ENCODE results near the gene ACSL1. TPM values are rescaled to one million over a fixed set of nuclear protein-coding genes. Genes with fewer than 3 reads are reported as not detected.

Gene ACSL1
- total RNA-seq, 1 donor from 2014 or later, result 18.0 TPM

- Mint-ChIP-seq H3K4me3 (no peak overlapping the region), H3K36me3 (no peaks in the 10 kb centered on the region), H3K9me3 (no peaks in the 10 kb centered on the region), H3K27me3 (ENCODE audit: low read depth) (peaks cover 46% of the 10 kb centered on the region), H3K27ac (no peak overlapping the region), H3K4me1 (peaks cover 15% of the 10 kb centered on the region)
- DNase-seq (ENCODE audit: low spot score in 2 of 2, unreplicated experiment in 2 of 2), result no peak
- TF ChIP-seq, protein P1, sequence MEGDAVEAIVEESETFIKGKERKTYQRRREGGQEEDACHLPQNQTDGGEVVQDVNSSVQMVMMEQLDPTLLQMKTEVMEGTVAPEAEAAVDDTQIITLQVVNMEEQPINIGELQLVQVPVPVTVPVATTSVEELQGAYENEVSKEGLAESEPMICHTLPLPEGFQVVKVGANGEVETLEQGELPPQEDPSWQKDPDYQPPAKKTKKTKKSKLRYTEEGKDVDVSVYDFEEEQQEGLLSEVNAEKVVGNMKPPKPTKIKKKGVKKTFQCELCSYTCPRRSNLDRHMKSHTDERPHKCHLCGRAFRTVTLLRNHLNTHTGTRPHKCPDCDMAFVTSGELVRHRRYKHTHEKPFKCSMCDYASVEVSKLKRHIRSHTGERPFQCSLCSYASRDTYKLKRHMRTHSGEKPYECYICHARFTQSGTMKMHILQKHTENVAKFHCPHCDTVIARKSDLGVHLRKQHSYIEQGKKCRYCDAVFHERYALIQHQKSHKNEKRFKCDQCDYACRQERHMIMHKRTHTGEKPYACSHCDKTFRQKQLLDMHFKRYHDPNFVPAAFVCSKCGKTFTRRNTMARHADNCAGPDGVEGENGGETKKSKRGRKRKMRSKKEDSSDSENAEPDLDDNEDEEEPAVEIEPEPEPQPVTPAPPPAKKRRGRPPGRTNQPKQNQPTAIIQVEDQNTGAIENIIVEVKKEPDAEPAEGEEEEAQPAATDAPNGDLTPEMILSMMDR (IDR thresholded peaks at IDR 0.05; ENCODE audit: unreplicated experiment), result no peak
These were observed 3.4 kb downstream of the ACSL1 start for GRCh38 chr4:184822356-184822755.

GRCh38 chr4:184821242-184821641, 4.5 kb downstream of the ACSL1 start:
- TF ChIP-seq, protein P1 (IDR thresholded peaks at IDR 0.05; ENCODE audit: unreplicated experiment), result no peak
- Mint-ChIP-seq H3K27ac (no peak overlapping the region), H3K9me3 (no peaks in the 10 kb centered on the region), H3K4me1 (peaks cover 11% of the 10 kb centered on the region), H3K36me3 (no peaks in the 10 kb centered on the region), H3K4me3 (no peak overlapping the region), H3K27me3 (ENCODE audit: low read depth) (peaks cover 35% of the 10 kb centered on the region)
- DNase-seq (ENCODE audit: low spot score in 2 of 2, unreplicated experiment in 2 of 2), result no peak

- Mint-ChIP-seq H3K36me3 (no peaks in the 10 kb centered on the region), H3K4me3 (no peak overlapping the region), H3K27me3 (ENCODE audit: low read depth) (peaks cover 31% of the 10 kb centered on the region), H3K27ac (no peak overlapping the region), H3K9me3 (no peaks in the 10 kb centered on the region), H3K4me1 (peaks cover 20% of the 10 kb centered on the region)
- TF ChIP-seq, protein P1 (IDR thresholded peaks at IDR 0.05; ENCODE audit: unreplicated experiment), result no peak
- DNase-seq (ENCODE audit: low spot score in 2 of 2, unreplicated experiment in 2 of 2), result no peak
These were observed 6.0 kb downstream of the ACSL1 start for GRCh38 chr4:184819786-184820185.

- H3K27me3 Mint-ChIP-seq (ENCODE audit: low read depth), result peaks cover 15% of the 10 kb centered on the region
These were observed 7.6 kb downstream of the ACSL1 start for GRCh38 chr4:184818216-184818564.

DNA sequence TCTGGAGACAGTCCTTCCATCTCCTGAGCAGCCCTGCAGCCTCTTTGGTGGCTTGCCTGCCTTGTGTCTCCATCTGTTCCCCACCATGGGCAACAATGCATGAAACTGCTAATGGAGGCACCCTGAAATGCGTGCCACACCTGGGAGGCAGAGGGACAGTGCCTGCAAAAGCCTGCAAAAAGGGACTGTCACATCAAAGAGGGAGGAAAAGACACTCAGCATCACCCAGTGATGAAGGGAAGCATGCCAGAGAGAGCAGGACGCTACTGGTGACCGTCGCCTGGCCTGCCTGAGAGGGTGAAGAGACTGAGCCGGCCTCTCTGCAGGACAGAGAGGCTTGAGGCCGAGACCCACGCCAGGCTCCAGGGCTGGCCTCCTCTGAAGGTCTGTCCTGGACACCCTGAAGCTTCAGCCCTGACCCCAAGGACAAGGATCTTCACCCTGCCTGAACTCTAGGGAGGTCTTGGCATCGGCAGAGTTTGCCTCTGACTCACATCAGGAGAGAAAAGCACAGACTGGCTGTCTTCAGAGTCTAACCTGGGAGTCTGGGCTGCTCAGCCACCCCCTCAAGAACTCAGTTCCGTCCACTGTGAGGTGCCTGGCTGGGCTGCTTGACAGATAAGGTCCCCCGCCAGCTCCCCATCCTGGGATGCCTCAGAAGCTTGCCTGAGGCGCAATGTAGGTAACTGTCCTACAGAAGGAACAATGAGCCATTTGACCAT, 8.1 kb downstream of the ACSL1 start:
- no peaks in the 10 kb centered on the region for H3K36me3 Mint-ChIP-seq
- no peaks in the 10 kb centered on the region for H3K9me3 Mint-ChIP-seq
- no peak overlapping the region for H3K4me3 Mint-ChIP-seq
- TF ChIP-seq, protein P1 (IDR thresholded peaks at IDR 0.05; ENCODE audit: unreplicated experiment), result no peak
- peaks cover 9% of the 10 kb centered on the region for H3K27me3 Mint-ChIP-seq (ENCODE audit: low read depth)
- no peak for DNase-seq (ENCODE audit: low spot score in 2 of 2, unreplicated experiment in 2 of 2)
- H3K27ac Mint-ChIP-seq, result no peak overlapping the region
- peaks cover 33% of the 10 kb centered on the region for H3K4me1 Mint-ChIP-seq

More at GRCh38 chr4:184818216-184818564, 7.6 kb downstream of the ACSL1 start:
- Mint-ChIP-seq H3K36me3 (no peaks in the 10 kb centered on the region), H3K4me1 (peaks cover 28% of the 10 kb centered on the region), H3K4me3 (no peak overlapping the region), H3K9me3 (no peaks in the 10 kb centered on the region), H3K27ac (no peak overlapping the region)
- TF ChIP-seq, protein P1 (IDR thresholded peaks at IDR 0.05; ENCODE audit: unreplicated experiment), result no peak
- DNase-seq (ENCODE audit: low spot score in 2 of 2, unreplicated experiment in 2 of 2), result no peak

Data from mesothelial cell of epicardium (in vitro differentiated cells).